HUDEP-2 (cell line): ENCODE results near the gene PTGER3.

Source experiments
- DNase-seq, 76 experiments: peaks; one replicate each; lab custom pipeline; 2025; ENCODE audit not compliant: unreplicated experiment in 76 of 76; lab: John Stamatoyannopoulos, UW

Gene PTGER3

GRCh38 chr1:71047635-71048607, at the start of gene PTGER3:
TSS of gene PTGER3 (minus strand) at chr1:71047816. CDS start at chr1:71047577, 239 bp downstream.
- peak in 72 of 76 experiments; percentile 7 to 94 (median 74) for DNase-seq

- DNase-seq, result no peak
Measured at GRCh38 chr1:71094913-71095312, 47.3 kb upstream of the PTGER3 start.

- DNase-seq, result peak in 1 of 76 experiments; percentile 4
Measured at GRCh38 chr1:71093938-71094337, 46.3 kb upstream of the PTGER3 start.

GRCh38 chr1:71089536-71090270, 42.1 kb upstream of the PTGER3 start:
- DNase-seq, result no peak

GRCh38 chr1:71088645-71089287, 41.1 kb upstream of the PTGER3 start:
- no peak for DNase-seq

- DNase-seq, result no peak
Measured at GRCh38 chr1:71087713-71088112, 40.1 kb upstream of the PTGER3 start.

GRCh38 chr1:71087060-71087459, 39.4 kb upstream of the PTGER3 start:
- no peak for DNase-seq

GRCh38 chr1:71086331-71086730, 38.7 kb upstream of the PTGER3 start:
- DNase-seq, result no peak

- no peak for DNase-seq
Measured at GRCh38 chr1:71083271-71083670, 35.7 kb upstream of the PTGER3 start.

GRCh38 chr1:71081697-71082080, 34.1 kb upstream of the PTGER3 start:
- DNase-seq, result peak in 2 of 76 experiments; percentile 0 to 2

- peak; percentile 13 to 96 (median 89) for DNase-seq
Measured at GRCh38 chr1:71080739-71081696, 33.4 kb upstream of the PTGER3 start, which contains the start of gene ZRANB2. TSS of gene ZRANB2 (minus strand) at chr1:71081035. CDS start at chr1:71080995, 40 bp downstream.

GRCh38 chr1:71080230-71080738, 32.7 kb upstream of the PTGER3 start:
- DNase-seq, result peak in 33 of 76 experiments; percentile 1 to 53 (median 21)

- DNase-seq, result no peak
Measured at GRCh38 chr1:71074681-71075080, 27.1 kb upstream of the PTGER3 start.

- no peak for DNase-seq
Measured at GRCh38 chr1:71072273-71072672, 24.7 kb upstream of the PTGER3 start.

- no peak for DNase-seq
Measured at GRCh38 chr1:71071720-71072119, 24.1 kb upstream of the PTGER3 start.

GRCh38 chr1:71068325-71069240, 21.0 kb upstream of the PTGER3 start:
- no peak for DNase-seq

GRCh38 chr1:71054791-71055190, 7.2 kb upstream of the PTGER3 start:
- no peak for DNase-seq

GRCh38 chr1:71054281-71054731, 6.7 kb upstream of the PTGER3 start:
- DNase-seq, result peak in 2 of 76 experiments; percentile 6 to 9
